Measurements from ENCODE around the gene ADCY7.

ADCY7 gene

DNA sequence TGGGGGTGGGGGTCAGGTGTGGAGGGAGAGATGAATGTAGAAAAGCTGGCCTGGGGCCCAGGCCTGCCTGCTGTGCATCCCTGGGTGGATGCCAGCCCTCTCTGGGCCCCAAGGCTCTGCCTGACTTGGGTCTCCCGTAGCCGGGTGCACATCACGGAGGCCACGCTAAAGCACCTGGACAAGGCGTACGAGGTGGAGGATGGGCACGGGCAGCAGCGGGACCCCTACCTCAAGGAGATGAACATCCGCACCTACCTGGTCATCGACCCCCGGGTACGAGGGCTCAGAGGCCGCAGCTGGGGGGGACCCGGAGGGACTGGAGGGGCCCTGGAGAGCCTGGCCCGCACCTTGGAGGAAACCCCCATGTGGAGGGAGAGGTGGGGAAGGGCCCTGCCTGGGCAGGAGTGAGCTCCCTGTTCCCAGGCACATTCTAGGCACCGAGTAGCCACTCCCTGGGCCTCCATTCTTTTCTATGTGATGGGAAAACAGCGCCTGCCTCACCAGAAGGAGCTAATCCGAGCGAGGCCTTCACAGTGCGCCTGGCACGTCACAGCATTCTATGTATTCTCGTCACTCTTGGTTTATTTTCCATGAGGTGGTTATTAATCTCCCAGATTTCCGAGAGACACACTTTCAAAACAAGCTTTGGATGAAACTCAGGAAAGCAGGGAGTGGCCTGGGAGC is 34.7 kb downstream of the ADCY7 start:
- DNase-seq = no peak

DNA sequence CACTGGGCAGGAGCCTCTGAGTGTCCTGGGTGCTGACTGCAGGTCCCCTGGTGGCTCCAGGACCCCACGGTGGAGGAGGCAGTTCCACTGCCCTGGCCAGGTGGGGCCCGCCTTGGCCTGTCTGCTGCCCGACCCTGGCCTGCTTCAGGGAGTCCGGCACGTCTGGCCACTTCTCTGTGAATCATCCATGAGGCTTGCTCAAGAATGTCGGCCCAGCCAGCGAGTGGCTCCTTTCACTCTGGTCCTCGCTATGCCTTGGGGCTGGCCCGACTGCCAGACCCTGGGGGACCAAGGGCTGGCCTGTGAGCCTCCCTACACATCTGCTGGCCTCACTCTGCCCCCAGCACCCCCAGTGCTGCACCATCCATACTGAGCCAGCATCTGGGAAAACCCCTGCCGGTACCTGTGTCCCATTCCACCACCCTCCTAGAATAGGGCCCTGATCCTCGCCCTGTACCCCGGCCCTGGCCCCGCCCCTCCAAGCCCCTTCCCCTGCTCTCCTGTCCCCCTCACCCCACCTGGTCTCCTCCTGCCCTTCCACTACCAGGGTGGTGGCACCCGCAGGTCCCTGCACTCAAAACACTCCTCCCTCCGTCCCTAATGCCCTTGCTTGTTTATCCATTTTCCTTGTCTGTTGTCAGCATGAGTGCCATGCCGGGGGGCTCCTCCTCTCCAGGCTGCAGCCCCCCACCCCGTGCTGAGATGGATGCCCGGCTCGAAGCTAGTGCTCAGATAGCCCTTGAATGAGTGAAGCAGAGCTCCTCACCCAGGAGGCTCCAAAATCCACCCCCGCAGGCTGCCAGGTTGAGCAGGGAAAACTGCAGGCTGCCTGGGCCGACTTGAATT is 35.5 kb downstream of the ADCY7 start:
- DNase-seq = no peak

DNA sequence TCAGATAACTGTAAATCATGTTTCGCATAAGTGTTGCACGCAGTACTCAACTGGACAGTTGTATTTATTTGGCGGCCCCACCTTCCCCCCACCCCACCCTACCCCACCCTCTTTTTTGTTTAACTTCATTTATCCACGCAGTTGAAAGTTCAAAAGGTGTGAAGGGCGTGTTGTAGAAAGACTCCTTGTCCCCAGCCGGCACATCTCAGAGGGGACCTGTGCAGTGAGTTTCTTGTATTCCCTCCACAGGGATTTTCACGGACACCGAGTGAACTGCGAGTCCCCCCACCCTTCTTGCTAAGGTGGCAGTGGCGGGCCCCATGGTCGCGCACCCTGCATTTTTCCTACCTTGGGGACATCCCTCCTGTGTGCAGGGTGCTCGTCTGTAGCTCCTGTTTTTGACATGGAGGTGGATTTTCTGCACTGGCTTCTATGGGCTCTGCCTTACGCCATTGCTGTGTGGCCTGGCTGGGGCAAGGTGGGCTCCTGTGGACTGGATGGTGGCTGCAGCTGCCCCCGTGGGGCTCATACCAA is 36.2 kb downstream of the ADCY7 start:
- DNase-seq = no peak

DNA sequence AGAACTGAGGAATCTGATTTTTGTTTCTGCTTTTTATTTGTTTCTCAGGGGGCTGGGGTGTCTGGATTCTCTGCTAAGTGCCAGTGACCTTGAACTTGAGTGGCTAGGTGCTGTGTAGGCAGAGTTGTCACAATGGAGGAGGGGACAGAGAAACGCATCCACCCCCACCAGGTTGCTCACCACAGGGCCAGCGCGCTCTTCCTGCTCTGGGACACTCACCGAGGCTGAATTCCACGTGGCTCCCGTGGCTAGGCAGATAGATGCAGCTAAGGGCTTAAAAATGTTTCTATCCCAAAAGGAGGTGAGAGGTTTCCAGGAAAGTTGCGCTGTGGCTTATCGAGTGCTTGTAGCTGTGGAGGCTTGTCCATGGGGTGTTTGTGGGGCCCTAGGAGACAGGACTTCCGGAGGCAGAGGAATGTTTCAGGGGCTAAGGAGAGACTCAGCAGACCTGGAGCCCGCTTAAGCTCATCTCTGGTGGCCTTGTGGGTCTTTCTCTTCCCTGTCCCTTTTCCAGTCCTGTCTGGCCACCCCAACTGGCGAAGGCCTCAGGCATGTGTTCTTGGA is 36.8 kb downstream of the ADCY7 start:
- DNase-seq = no peak

DNA sequence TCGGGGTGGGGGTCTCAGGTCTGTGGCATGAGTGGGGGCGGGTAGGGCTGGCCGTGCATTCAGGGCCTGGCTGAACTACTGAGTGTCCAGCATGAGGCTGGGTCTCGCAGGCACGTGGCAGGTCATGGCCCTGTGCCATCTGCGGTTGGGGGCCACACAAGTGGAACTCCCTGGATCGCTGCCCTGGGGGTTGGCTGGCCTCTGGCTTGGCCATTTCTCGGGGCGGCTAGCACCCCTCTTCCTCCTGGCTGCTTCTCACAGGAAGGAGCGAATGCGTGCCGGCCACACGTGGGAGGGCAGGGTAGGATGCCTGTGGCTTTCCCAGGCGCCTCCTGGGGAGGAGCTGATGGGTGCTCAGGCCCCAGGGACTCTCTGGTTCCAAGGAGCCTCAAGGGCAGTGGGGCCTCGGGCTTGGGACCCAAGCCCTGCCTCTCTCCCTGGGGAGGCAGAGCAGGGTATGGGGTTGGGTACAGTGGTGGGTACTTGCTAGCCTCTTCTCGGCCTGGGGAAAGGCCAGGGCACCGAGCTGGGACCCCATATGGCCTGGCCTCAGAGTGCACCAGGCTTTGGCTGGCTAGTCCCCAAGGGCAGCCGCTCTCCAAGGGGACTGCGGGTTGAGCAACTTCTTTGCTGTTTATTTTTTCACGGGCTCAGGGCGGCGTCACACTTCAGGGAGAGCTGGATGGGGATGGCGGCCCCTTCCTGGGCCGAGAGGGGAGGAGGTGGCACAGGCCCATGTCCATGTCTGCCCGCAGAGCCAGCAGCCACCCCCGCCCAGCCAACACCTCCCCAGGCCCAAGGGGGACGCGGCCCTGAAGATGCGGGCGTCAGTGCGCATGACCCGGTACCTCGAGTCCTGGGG is 37.5 kb downstream of the ADCY7 start:
- DNase-seq = no peak

DNA sequence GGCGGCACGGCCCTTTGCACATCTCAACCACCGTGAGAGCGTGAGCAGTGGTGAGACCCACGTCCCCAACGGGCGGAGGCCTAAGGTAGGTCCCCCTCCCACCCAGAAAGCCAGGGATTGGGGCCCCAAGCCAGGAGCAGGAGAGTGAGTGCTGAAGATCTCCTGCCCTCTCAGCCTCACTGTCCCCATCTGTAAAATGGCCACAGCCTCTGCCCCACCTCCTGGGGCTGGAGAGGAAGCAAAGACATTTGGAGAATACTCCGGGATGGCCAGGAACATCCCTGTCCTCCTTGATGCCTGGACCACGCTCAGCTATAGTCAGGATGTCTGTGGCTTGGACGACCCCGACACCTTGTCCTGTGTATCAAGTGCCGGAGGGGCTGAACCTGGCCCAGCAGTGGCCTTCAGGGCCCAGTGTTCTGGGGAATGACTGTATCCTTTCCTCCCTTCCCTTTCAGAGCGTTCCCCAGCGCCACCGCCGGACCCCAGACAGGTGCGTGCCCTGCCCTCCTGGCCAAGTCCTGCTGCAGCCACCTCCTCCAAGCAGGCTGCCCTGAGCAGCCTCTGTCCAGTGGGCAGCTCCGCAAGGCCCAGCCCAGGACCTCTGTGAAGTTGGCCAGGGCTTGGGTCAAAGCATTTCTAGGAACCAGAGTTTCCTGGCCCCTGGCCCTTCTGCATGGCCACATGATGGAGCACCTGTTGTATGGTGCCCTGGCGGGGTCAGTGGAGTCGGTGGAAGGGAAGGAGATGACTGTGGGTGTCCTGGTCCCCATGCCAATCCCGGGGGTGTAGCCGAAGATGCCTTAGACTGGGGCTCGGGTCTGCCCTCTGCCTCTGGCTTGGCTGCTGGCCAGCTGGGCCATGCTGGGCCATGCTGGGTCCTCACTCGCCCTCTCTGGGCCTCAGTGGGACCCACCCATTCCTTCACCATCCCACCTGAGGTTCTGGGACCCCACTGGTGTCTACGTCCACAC is 38.4 kb downstream of the ADCY7 start:
- DNase-seq = no peak

DNA sequence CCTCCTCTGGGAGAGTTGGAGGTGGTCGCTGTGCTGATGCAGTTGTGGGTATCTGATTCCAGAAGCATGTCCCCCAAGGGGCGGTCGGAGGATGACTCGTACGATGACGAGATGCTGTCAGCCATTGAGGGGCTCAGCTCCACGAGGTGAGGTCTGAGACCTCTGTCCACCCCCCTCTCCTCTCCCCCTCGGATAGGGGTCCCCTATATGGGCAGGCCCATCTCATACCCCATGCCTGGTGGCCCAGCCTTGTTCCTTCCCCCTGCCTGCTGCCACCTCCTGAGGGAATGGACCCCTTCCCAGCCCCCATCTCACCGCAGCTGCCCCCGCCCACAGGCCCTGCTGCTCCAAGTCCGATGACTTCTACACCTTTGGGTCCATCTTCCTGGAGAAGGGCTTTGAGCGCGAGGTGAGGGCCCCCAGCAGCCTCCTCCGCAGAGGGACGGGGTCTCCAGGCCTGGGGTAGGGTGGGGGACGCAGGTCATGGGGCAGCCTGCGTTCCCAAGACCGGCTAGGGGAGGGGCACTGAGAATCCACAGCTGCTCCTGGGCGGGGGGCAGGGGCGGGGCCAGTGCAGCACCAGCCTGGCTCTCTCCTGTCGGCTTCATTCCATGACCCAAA is 39.2 kb downstream of the ADCY7 start:
- no peak for DNase-seq

DNA sequence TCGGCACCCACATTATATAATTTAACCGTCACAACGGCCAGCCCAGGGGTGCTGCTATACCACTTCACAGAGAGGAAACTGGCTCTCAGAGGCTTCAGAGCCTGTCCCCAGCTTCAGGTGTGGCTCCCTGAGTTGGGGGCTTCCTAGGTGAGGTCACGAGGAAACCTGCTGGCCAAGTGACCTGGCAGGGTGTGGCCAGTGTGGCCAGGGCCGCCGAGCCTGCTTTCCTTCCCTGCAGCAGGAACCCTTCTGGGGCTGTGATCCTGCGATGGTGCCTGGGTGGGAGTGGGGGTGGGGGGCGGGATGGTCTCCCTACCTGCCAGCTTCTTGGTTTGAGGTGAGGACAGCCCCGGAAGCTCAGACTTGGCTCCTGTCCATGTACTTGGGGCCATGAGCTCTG is 39.9 kb downstream of the ADCY7 start:
- no peak for DNase-seq

DNA sequence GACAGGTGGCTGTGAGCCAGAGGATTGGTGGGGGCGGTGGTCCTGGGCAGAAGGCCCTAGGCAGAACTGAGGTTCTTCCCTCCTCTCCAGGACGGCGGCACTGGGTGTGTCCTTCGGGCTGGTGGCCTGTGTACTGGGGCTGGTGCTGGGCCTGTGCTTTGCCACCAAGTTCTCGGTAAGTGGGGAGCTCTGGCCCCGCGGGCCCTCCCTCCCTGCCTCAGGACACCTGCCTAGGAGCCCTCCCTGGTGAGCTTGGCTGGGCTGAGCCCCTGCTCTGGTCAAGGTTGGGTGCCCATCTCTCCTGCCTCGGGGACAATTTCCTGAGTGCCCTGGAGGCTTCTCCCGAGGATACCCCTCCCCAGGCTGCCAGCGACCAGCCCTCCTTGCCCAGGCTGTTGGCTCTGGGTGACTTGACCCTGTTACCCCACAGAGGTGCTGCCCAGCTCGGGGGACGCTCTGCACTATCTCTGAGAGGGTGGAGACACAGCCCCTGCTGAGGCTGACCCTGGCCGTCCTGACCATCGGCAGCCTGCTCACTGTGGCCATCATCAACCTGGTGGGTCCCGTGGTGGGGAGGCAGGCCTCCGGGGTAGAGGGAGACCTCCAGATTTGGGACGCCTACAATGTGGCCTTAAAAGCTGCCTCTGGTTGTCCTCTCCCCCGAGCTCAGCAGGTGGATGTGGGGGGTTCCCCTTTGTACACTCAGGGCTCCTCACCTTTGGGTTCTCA is 42.0 kb downstream of the ADCY7 start:
- no peak for DNase-seq

DNA sequence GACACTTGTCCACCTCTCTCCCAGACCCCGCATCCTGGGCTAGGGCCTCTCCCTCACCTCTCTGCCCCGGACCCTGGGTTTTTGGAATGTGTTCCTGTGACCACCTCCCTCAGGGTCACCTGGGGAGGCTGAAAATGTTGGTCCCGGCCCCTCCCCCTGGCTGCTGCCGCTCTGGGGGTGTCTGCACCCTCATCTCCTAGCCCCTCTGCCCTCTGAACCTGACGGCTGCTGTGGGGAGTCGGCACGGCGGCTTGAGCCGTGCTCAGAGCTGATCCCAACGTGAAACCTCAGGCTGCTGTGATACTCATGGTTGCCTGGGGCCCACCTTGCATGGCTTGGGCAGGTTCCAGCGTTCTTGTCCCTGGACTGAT is 42.8 kb downstream of the ADCY7 start:
- DNase-seq = no peak

DNA sequence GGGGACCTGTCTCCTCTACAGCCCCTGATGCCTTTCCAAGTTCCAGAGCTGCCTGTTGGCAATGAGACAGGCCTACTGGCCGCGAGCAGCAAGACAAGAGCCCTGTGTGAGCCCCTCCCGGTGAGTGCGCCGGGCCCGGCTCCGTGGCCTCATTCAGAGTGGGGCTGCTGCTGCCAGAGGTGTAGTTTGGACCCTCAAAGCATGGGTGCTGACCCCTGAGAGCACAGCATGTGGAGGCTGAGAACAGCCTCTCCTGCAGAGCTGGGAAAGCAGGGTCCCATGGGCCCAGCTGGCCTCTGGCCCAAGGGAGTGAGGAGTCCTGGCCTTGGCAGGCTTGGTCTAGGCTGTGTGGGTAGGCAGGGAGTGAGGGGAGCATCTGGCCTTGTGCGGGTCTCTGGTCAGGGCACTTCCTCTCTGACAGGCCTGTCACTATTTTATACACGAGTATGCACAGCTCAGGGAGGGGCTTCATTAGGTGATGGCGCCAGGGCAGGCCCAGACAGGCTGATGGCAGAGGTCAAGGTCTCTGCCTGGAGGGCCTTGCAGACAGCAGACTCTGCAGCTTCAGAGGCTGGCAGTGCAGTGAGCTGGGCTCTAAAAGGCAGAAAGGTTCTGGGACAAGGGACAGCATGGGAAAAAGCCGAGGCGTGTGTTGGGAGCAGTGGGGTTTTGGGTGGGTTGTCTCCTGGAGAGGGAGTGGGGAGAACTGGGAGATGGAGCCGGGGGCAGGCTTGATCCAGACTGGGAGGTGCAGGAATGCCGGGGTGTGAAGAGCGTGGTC is 43.4 kb downstream of the ADCY7 start:
- DNase-seq = no peak

DNA sequence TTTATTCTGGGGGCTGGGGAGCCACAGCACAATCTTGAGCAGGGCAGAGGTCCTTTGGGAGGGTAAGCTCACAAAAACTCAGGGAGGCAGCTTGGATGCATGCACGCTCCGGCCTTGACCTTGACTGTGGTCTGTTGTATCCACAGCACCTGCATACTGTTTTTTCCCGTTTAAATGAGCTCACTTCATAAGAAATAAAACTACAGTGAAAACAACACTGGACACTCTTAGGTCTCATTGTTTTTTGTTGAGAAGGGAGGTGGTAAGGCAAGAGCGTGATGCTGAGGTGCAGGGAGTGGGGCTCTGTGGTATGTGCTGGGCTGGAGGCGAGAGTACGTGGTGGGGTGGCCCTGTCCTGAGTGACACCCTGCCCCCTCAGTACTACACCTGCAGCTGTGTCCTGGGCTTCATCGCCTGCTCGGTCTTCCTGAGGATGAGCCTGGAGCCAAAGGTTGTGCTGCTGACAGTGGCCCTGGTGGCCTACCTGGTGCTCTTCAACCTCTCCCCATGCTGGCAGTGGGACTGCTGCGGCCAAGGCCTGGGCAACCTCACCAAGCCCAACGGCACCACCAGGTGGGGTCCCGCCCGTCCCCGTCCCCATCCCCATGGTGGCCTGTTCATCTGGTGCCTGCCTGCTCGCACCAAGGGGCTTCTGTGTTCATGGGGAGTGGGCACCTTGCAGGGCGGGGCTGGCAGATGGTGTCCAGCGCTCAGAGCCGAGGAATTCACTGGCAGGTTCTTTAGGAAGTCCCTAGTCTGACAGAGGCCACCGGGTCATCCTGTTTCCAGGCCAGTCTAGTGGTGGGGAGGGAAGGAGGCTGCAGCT is 44.2 kb downstream of the ADCY7 start:
- DNase-seq = no peak

DNA sequence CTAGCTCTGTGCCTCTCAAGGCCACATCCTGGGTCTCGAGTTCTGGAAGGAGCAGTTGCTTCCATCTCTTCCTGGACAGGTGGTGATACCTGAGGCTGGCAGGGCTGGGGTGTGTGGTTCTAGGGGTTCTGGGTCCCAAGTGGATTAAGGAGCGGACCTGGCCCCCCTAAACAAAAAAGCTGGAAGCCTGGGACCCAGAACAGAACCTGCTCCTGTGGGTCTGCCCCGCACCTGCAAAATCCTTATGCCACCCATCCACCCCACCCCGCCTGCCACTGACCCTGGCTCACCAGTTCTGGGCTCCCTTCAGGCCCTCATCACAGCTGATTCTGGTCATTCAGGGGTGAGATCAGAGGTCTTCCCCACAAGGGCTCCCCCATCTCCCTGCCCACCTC is 44.8 kb downstream of the ADCY7 start:
- DNase-seq = no peak

DNA sequence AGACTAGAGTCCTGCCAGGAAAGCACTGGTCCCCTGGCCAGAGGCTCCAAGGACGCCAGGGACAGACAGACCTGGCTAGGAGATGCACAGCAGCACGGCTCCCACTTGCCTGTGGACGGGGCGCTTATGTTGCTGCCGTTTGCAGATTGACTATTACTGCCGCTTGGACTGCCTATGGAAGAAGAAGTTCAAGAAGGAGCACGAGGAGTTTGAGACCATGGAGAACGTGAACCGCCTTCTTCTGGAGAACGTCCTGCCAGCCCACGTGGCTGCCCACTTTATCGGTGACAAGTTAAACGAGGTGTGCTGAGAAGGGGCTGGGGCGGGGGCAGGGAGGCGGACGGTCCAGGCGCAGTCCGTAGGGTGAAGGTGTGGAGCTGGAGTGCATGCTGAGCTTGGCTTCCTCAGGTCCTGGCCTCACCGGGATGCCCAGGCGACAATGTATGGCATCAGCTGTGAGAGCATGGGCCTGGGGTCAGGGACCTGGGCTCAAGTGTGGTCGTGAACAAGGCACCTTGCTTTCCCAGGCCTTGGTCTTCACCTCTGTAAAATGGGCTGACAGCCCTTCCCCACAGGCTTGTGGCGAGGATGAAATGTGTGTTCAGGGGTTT is 45.6 kb downstream of the ADCY7 start:
- DNase-seq = no peak

DNA sequence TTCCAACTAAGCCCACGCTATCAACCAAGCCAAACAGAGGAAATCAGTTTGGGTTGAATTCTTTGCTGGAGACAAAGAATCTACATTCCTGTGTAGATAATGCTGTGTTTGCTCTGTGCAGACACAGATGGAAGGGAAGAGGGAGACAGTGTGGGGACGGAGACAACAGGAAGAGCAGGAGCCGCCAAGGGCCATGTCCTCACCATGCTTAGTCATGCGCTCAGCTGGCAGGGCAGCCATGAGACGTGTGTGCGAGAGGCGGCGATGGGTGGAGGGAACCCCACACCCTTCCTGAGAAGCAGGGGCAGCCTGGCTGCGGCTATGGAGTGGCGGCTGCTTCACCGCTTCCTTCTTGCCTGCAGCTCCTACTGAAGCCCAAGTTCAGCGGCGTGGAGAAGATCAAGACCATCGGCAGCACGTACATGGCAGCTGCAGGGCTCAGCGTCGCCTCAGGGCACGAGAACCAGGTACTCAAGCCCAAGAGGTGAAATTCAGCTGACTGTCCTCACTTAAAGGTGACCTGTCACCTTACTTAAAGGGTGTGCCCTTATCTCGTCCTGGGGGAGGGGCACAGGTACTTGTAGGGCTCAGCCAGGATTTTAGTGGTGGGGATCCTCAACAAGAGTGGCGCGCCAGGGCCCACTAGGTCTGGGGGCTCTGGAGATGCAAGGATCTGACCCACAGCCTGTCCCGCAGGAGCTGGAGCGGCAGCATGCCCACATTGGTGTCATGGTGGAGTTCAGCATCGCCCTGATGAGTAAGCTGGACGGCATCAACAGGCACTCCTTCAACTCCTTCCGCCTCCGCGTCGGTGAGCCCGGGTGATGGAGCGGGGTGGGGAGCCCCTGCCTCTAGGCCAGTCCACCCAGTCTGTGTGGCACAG is 47.5 kb downstream of the ADCY7 start:
- DNase-seq = peak; percentile 73

DNA sequence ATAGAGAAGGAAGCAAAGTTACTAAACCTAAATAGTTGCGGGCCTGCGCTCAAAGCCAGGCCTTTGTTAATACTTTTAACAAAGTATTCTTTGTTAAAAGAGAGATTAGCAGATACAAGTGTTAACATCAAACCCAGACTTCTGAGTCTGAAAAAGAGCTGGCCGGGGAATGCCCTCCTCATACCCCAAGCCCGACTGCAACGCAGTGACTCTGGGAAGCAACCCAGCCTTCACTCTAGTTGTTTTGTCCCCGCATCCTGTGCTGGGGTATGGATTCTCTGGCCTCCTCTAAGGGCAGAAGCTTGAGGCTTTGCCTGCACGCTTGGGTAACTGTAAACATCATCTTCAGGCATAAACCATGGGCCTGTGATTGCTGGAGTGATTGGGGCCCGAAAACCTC is 48.3 kb downstream of the ADCY7 start:
- no peak for DNase-seq

DNA sequence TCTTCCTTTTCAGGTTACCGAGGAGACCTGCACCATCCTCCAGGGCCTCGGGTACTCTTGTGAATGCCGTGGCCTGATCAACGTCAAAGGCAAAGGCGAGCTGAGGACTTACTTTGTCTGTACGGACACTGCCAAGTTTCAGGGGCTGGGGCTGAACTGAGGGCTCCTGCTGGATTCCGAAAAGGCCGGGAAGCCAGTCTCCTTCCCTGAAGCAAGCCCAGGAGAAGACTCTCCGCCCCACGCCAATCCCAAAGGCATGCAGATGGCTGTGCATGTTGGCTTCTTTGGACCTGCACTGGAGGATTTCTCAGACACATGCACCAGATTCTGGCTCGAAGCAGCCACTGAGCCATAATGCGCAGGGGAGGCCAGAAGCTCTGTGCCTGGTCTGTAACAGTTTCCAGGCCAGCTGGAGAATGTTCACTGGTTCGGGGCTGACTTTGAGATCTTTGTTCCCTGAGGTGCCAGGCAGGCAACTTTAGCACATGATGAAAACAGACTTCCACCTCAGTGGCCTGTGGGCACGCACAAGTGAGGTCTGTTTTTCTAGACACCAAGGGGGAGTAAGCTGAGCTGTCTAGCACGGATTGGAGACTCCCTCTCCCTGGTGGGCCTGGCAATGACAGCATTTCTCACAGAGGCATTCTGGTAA is 49.1 kb downstream of the ADCY7 start:
- DNase-seq = no peak

All from CD4-positive, alpha-beta T cell treated with Interleukin-4 for 4 hours (primary cell).